CD14-positive monocyte (primary cell): Measurements from ENCODE around the gene CAMTA1. TPM values are rescaled to one million over a fixed set of nuclear protein-coding genes. Genes with fewer than 3 reads are reported as not detected.

Source experiments
- DNase-seq, 3 donors: peaks; one replicate each; pipeline ENCODE4 v3.0.0-alpha.2; 2011 to 2022
- H2AFZ ChIP-seq: 2 replicates; pipeline ENCODE4 v1.6.0; 2012; ENCODE audit warnings: mild to moderate bottlenecking, low read depth, low read length, inconsistent platforms; ENCODE audit not compliant: insufficient read depth, poor library complexity, severe bottlenecking
- H3K27ac ChIP-seq, 2 donors: 1 replicate in 1 of 2; 2 replicates in 1 of 2; pipeline ENCODE4 v1.5.1; 2012 to 2013; ENCODE audit warnings: low read length in 2 of 2, control low read depth in 1 of 2, inconsistent platforms in 1 of 2, low read depth in 1 of 2, mild to moderate bottlenecking in 1 of 2
- H3K27me3 ChIP-seq, 2 donors: one replicate each; pipeline versions ENCODE4 v1.6.0 to v1.6.1; 2011 to 2013; ENCODE audit warnings: low read length in 2 of 2; ENCODE audit not compliant: control insufficient read depth in 2 of 2, insufficient read depth in 2 of 2
- H3K36me3 ChIP-seq, 2 donors: replicated peaks in 1 of 2; 1 replicate in 1 of 2; 2 replicates in 1 of 2; pipeline versions ENCODE4 v1.5.1 to v1.6.1; 2012 to 2013; ENCODE audit warnings: low read length in 2 of 2, control low read depth in 1 of 2, inconsistent platforms in 1 of 2, mild to moderate bottlenecking in 1 of 2; ENCODE audit not compliant: insufficient read depth in 2 of 2, control insufficient read depth in 1 of 2
- H3K4me1 ChIP-seq, 2 donors: 1 replicate in 1 of 2; 2 replicates in 1 of 2; pipeline versions ENCODE4 v1.5.1 to v1.6.1; 2012 to 2013; ENCODE audit warnings: low read length in 2 of 2, control low read depth in 1 of 2, inconsistent platforms in 1 of 2, mild to moderate bottlenecking in 1 of 2, moderate library complexity in 1 of 2; ENCODE audit not compliant: insufficient read depth in 2 of 2, control insufficient read depth in 1 of 2
- H3K4me2 ChIP-seq: replicated peaks from 2 replicates; pipeline ENCODE3; 2012; ENCODE audit warnings: low read length, moderate library complexity, mild to moderate bottlenecking; ENCODE audit not compliant: poor library complexity, severe bottlenecking; ENCODE audit errors: extremely low read depth
- H3K4me3 ChIP-seq, 3 experiments: fragments of 200-600 bp in 1 of 3; sonication (generic) in 1 of 3; replicated peaks in 1 of 3; 1 replicate in 2 of 3; 2 replicates in 1 of 3; pipeline ENCODE4 v1.5.1; 2011 to 2013; ENCODE audit warnings: low read length in 3 of 3, mild to moderate bottlenecking in 3 of 3, control low read depth in 2 of 3, low read depth in 2 of 3, inconsistent platforms in 1 of 3, moderate library complexity in 1 of 3
- H3K79me2 ChIP-seq: 2 replicates; pipeline ENCODE4 v1.6.0; 2012; ENCODE audit warnings: mild to moderate bottlenecking, control low read depth, inconsistent platforms, low read length, moderate library complexity; ENCODE audit not compliant: insufficient read depth
- H3K9ac ChIP-seq: 2 replicates; pipeline ENCODE4 v1.6.0; 2017; ENCODE audit warnings: low read length, mild to moderate bottlenecking; ENCODE audit not compliant: insufficient read depth, poor library complexity, severe bottlenecking
- H3K9me3 ChIP-seq, 2 donors: replicated peaks in 1 of 2; 1 replicate in 1 of 2; 2 replicates in 1 of 2; pipeline versions ENCODE4 v1.5.1 to v1.6.1; 2012 to 2013; ENCODE audit warnings: low read length in 2 of 2, control low read depth in 1 of 2; ENCODE audit not compliant: control insufficient read depth in 1 of 2, insufficient read depth in 1 of 2
- H4K20me1 ChIP-seq: 2 replicates; pipeline ENCODE4 v1.6.0; 2012; ENCODE audit warnings: mild to moderate bottlenecking, low read length, control low read depth, moderate library complexity; ENCODE audit not compliant: insufficient read depth
- H3K27ac Mint-ChIP-seq, 7 donors: one replicate each; pipeline ENCODE4 v1.8.0; 2020; ENCODE audit warnings: mild to moderate bottlenecking in 7 of 7, mixed read lengths in 7 of 7, moderate library complexity in 6 of 7, inconsistent platforms in 2 of 7
- H3K27me3 Mint-ChIP-seq, 3 donors: one replicate each; pipeline ENCODE4 v1.8.0; 2021 to 2022; ENCODE audit warnings: low read depth in 3 of 3, mild to moderate bottlenecking in 3 of 3, mixed read lengths in 3 of 3, moderate library complexity in 3 of 3, inconsistent platforms in 1 of 3
- H3K36me3 Mint-ChIP-seq, 2 donors: one replicate each; pipeline ENCODE4 v1.8.0; 2020; ENCODE audit warnings: mixed read lengths in 2 of 2, inconsistent platforms in 1 of 2, mild to moderate bottlenecking in 1 of 2
- H3K4me1 Mint-ChIP-seq: one replicate; pipeline ENCODE4 v1.8.0; 2020; ENCODE audit warnings: mild to moderate bottlenecking, mixed read lengths
- H3K4me3 Mint-ChIP-seq, 2 donors: one replicate each; pipeline ENCODE4 v1.8.0; 2020; ENCODE audit warnings: mild to moderate bottlenecking in 2 of 2, mixed read lengths in 2 of 2, moderate library complexity in 1 of 2
- H3K9me3 Mint-ChIP-seq, 7 donors: one replicate each; pipeline ENCODE4 v1.8.0; 2020 to 2022; ENCODE audit warnings: mixed read lengths in 7 of 7, mild to moderate bottlenecking in 6 of 7, moderate library complexity in 6 of 7, inconsistent platforms in 2 of 7
- CTCF ChIP-seq: fragments of 200-600 bp; IDR thresholded peaks from one replicate; pipeline ENCODE4 v1.8.0; 2022; ENCODE audit warnings: antibody characterized with exemption, mild to moderate bottlenecking
- WGBS: methylation state at CpG from one replicate; pipeline ENCODE4 v1.1.5; 2013; ENCODE audit warnings: missing lambda C conversion rate; ENCODE audit not compliant: insufficient coverage; 5-methylcytosine and 5-hydroxymethylcytosine counted together
- intact Hi-C, 2 donors: fragments of 100-400 bp; cut with micrococcal nuclease; formaldehyde crosslinking; loops; one replicate each; pipeline versions ENCODE4 v1.15.0 to v1.15.1; 2023
- polyA plus RNA-seq, 3 donors: library from polyadenylated mRNA; depleted of rRNA in 1 of 3; unstranded in 2 of 3; stranded (reverse) in 1 of 3; fragments of 300-500 nt in 2 of 3; fragments of >200 nt in 1 of 3; fragmentation: Illumina TruSeq in 2 of 3; gene quantifications; 1 replicate in 2 of 3; 2 replicates in 1 of 3; pipeline ENCODE4 v1.2.3, GENCODE V29; 2012 to 2021

CAMTA1 gene
- polyA plus RNA-seq, 3 donors, result 52.0 to 89.6 (median 78.3) TPM

- Mint-ChIP-seq H3K4me1 (peaks cover 11% of the 10 kb centered on the region), H3K4me3 (no peak overlapping the region), H3K36me3 (peaks cover 2 to 3% of the 10 kb centered on the region in 2 donors), H3K27ac (no peak overlapping the region), H3K9me3 (no peaks in the 10 kb centered on the region), H3K27me3 (peaks cover 0 to 2% (median 2%) of the 10 kb centered on the region in 3 donors)
- Histone ChIP-seq H3K4me1 (no peaks in the 10 kb centered on the region), H2AFZ (no peak overlapping the region), H3K9ac (no peak overlapping the region), H3K27me3 (no peaks in the 10 kb centered on the region), H3K36me3 (peaks cover 0 to 9% of the 10 kb centered on the region in 2 donors), H3K9me3 (no peaks in the 10 kb centered on the region), H3K79me2 (peaks cover 83% of the 10 kb centered on the region), H3K4me3 (no peak overlapping the region), H3K27ac (no peak overlapping the region), H3K4me2 (no peak overlapping the region), H4K20me1 (peaks cover 99% of the 10 kb centered on the region)
- no peak for DNase-seq
- no peak for TF ChIP-seq CTCF
- 95% methylated on average over 8 of the region's 8 CpGs for WGBS
- intact Hi-C loops, result no loop called here
These were observed 26.3 kb downstream of the CAMTA1 start for GRCh38 chr1:6811583-6811982.

- Histone ChIP-seq H3K36me3 (peaks cover 0 to 5% of the 10 kb centered on the region in 2 donors), H3K27me3 (no peaks in the 10 kb centered on the region), H3K4me3 (no peak overlapping the region), H3K79me2 (peaks cover 81% of the 10 kb centered on the region), H3K4me1 (no peaks in the 10 kb centered on the region), H3K9me3 (no peaks in the 10 kb centered on the region), H4K20me1 (peaks cover 94% of the 10 kb centered on the region), H3K27ac (no peak overlapping the region), H2AFZ (no peak overlapping the region), H3K9ac (no peak overlapping the region), H3K4me2 (no peak overlapping the region)
- Mint-ChIP-seq H3K4me3 (no peak overlapping the region), H3K9me3 (no peaks in the 10 kb centered on the region), H3K36me3 (peaks cover 2 to 3% of the 10 kb centered on the region in 2 donors), H3K4me1 (peaks cover 15% of the 10 kb centered on the region), H3K27ac (no peak overlapping the region), H3K27me3 (peaks cover 0 to 2% (median 2%) of the 10 kb centered on the region in 3 donors)
- no peak for DNase-seq
- intact Hi-C loops, result no loop called here
- TF ChIP-seq CTCF, result no peak
- WGBS, result no CpG with 5 or more reads among the region's 1 CpG
These were observed 27.9 kb downstream of the CAMTA1 start for GRCh38 chr1:6813165-6813564.
